GM21528 (cell line): ENCODE results near the gene NLRP5.
"Not testable (repeated sequence)": the region's sequence is repeated elsewhere in the genome, so short reads cannot be mapped to it uniquely, and the experiment has no call there.

Experiments used
- ATAC-seq: cut with Tn5 transposase; IDR thresholded peaks from one replicate; pipeline ENCODE4 v1.9.1; 2021; ENCODE audit warnings: mild to moderate bottlenecking, moderate library complexity; ENCODE audit not compliant: unreplicated experiment, low FRiP score

Gene NLRP5

GRCh38 chr19:55986487-55986886, at the start of gene NLRP5:
Gene NLRP5, plus strand, starts transcription at chr19:55986775.
- no peak for ATAC-seq

- ATAC-seq, result no peak
Observed at GRCh38 chr19:55939206-55939605, 47.4 kb upstream of the NLRP5 start.

GRCh38 chr19:55940306-55940705, 46.3 kb upstream of the NLRP5 start:
- ATAC-seq, result no peak

GRCh38 chr19:55947532-55947931, 39.0 kb upstream of the NLRP5 start, which contains the start of gene NLRP8:
Gene NLRP8, plus strand, starts transcription at chr19:55947832.
- no peak for ATAC-seq

DNA sequence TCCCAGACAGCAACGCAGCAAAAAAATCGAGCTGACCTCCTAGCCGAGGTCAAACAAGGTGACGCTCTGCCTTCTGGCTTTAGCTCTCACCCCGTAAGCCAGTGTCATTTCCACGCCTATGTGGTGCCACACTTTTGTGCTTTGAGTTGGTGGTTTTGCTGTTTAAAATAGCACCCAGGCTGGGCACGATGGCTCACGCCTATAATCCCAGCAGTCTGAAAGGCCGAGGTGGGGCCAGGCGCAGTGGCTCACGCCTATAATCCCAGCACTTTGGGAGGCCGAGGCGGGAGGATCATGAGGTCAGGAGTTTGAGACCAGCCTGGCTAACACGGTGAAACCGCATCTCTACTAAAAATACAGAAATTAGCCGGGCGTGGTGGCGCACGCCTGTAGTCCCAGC, 36.0 kb upstream of the NLRP5 start:
- not testable (repeated sequence) for ATAC-seq

DNA sequence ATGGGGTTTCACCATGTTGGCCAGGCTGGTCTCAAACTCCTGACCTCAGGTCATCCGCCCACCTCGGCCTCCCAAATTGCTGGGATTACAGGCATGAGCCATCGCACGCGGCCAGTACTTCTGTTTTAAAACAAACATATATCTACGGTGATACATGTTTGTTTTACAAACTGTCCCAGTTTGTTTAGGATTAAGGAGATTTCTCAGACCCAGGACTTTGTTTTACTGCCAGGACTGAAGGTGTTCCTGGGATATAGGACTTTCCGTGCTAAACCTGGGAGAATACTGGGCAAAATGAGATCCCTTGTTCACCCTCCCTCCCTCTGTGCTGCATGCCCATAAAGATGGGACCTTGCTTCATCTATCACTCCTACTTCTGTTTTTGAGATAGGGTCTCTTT, 30.1 kb upstream of the NLRP5 start:
- ATAC-seq, result no peak

- ATAC-seq, result no peak
Observed at GRCh38 chr19:55958356-55958755, 28.2 kb upstream of the NLRP5 start.

DNA sequence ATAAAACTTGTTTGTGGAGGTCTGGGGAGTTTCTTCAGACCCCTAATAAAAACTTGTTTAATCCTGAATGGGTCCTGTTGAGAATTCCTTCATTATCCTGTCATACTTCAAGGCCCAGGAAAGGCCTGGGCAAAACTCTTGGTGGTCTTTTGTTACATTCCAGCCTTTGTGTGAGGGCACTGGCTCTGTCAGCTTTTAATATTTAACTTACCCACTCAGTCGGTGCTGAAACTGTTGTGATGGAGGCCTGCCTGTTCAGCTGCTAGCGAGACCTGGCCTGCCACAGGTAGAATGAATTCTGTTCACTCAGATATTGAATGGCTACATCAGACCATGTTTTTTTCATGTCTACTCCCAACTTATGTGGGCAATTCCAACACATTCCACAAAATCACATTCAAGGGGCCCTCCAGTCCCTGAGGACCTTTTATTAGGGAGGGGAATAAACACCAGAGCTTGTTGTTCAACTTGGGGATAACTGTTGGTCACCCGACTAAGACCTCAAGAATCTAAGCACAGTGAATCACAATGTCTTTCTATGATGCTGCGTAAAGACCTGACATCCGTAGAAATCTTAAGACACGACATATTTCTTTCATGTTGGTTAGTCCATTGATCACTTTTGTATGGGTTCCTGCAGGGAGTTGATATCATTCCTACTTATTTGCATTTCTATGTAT, 26.4 kb upstream of the NLRP5 start:
- ATAC-seq, result no peak

GRCh38 chr19:55962186-55962585, 24.4 kb upstream of the NLRP5 start:
- ATAC-seq, result no peak

DNA sequence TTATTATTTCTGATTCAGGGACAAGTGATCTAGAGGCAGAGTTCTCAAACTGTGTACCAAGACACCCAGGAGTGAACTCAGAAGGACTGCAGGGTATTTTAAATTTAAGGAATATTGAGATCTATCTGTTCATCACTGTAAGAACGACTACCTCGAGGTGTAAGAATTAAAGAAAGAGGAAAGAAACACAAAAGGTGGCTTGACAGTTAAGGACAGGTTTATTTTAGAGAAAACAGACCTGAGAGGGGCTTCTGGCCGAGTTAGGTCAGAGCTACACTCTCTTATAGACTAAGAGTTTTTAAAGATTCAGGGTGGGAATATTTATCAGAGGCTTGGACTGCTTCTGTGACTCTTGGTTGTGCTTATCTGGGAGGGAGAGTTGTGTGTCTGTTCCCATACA, 12.6 kb upstream of the NLRP5 start:
- ATAC-seq, result no peak

DNA sequence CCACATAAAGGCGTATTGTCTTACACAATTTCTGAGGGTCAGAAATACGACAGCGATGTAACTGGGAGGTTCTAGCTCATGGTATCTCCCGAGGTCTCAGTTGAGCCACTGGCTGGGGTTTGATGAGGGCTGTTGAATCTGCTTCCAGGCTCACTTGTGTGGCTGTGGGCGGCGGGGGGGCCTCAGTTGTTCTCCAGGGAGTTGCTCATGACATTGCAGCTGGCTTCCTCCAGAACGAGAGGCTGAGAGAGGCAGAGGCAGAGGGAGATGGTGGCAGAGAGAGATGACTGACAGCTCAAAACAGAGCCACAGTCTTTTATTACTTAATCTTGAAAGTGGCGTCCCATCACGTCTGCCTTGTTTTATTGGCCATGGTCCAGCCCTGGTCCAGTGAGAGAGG, 6.2 kb upstream of the NLRP5 start:
- ATAC-seq, result no peak

DNA sequence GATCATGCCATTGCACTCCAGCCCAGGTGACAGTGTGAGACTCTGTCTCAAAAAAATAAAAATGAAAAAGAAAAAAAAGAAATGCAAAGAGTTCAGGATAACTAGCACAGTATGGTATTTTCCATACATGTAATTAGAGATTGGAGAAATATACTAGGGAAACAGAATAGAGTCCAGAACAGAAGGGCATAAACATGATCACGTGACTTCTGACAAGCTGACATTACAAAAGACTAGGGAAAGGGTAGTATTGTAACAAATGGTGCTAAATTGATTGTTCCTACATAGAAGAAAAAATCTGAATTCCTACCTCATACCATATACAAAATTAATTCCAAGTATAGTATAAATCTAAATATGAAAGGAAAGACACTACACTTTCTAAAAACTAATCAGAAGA, 1.3 kb upstream of the NLRP5 start:
- no peak for ATAC-seq

GRCh38 chr19:55990831-55991230, 4.3 kb downstream of the NLRP5 start:
- ATAC-seq, result no peak

DNA sequence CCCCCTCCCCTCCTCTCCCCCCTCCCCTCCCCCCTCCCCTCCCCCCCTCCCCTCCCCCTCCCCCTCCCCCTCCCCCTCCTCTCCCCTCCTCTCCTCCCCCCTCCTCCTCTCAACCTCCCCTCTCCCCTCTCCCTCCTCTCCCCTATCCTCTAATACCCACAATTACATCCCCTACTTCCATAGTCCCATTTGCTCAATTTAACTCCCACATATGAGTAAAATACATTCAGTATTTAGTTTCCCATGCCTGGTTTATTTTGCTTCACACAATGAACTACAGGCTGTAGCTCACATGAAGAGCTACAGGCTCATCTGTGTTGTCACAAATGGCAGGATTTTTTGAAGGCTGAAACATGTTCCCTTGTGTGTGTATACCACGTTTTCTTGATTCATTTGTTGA, 6.9 kb downstream of the NLRP5 start:
- no peak for ATAC-seq

GRCh38 chr19:56014765-56015164, 28.2 kb downstream of the NLRP5 start:
- ATAC-seq, result no peak

- ATAC-seq, result no peak
Observed at GRCh38 chr19:56015756-56016155, 29.2 kb downstream of the NLRP5 start.

DNA sequence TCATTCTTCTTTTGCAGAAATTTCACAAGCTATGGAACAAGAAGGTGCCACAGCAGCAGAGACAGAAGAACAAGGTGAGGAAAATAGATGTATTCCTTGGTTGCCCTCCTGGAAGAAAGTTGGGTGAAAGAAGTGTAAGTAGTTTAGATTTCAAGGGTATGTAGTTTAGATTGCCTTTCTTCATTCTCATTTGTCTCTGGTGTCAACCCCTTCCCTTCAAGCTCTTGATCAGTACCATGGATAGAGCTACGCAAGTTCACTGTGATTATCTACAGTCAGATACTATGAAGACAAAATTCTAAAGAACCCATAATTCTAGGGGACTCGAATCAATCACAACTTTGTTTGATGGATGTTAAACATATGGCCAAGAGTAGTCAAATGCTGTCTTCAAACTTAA, 32.8 kb downstream of the NLRP5 start:
- ATAC-seq, result not testable (repeated sequence)

- ATAC-seq, result not testable (repeated sequence)
Observed at GRCh38 chr19:56020355-56020975, 33.9 kb downstream of the NLRP5 start.

- no peak for ATAC-seq
Observed at GRCh38 chr19:56026769-56027168, 40.2 kb downstream of the NLRP5 start.

GRCh38 chr19:56053596-56053995, 67.0 kb downstream of the NLRP5 start:
- no peak for ATAC-seq

DNA sequence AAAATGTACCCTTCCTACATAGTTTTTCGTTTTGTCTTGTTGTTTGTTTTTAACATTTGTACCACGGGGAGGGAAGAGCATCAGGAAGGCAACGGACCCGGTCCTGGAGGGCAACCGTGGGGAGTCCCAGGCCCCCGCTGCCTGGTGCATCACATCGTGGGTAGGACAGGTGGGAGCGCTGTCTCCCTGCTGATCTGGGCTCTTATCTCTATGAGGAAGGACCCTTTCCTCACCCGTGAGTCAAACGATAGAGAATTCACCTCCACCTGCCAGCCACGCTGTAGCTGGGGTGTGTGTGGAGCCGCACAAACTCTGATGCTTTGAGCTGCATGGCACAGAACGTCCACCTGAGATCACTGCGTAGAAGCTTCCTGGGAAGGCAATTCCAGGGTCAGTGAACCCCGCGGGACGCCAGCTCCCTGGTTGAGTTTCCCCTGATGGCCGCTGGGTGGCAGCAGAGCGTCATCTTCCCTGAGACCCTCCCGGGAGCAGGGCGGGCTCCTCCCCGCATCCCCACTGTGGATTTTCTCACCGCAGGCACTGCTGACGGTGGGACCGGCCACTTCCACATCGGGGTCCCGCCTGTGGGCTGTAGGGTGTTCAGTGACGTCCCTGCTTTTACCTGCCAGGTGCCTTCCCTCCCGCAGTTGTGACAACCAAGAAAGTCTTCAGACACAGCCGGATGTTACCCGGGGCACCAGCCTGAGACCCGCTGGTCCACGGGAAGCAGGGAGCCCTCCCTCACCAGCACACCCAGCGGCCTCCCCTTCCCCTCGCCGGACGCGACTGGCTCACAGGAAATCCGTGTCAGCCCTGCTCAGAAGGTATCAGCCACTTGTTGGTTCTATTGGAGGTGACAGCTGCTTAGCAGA, 79.8 kb downstream of the NLRP5 start:
- no peak for ATAC-seq
